ENCODE data around the gene TUBD1. TPM values are rescaled to one million over a fixed set of nuclear protein-coding genes. Genes with fewer than 3 reads are reported as not detected.
"Not testable (repeated sequence)": the region's sequence is repeated elsewhere in the genome, so short reads cannot be mapped to it uniquely, and the experiment has no call there.

Gene TUBD1
- polyA plus RNA-seq, 1 donor (not counting 4 experiments of a cell fraction or from before 2014, with no cell fraction given), result 7.6 TPM

DNA sequence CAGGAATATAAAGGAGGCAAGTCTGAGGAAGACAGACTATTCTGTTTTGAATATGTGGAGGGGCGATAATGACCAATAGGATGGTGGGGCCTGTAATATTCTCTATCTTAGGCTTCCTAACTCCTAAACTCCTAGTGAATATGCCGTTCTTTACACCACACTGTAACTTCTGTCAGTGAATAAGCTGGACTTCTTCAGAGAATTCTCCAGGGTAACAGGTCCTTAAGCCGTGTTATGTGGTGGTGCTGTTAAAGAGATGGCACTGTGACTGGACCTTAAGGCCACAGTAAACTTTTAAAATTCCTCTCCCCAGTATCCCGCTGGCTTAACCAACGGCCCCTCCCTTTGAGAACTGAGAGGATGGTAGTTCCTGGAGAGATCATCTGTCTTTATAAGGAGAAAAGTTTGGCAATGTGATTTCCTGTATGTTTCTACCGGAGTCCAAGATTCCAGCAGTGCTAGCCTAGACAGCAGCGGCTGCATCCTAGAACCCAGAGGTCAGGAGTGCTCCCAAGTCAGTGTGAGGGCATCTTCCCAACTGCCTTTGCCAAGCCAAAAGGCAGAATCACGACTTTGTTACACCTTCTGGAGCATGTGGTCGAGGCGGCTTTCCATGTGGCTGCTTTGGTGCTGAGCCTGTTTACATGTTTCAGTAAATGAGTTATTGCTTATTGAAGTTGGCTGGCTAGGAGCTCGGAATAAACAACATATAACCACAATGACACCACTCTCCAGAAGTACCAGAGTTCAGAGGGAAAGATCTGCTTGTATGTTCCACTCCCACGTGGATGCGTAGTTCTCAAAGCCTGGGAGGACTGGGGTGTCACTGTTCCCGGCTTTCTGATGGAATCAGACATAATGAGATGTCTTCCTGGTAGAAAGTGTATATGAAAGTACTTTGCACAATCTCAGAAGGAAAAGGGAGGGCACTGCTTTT is 41.0 kb downstream of the TUBD1 start:
- Histone ChIP-seq H4K20me1 (ENCODE audit: control insufficient read depth, extremely low read depth, insufficient read depth, low read length) (no peaks in the 10 kb centered on the region), H3K79me2 (ENCODE audit: control insufficient read depth, insufficient read depth, low read length) (no peaks in the 10 kb centered on the region), H2AFZ (ENCODE audit: control insufficient read depth, low read length) (peak overlapping the region; percentile 87), H3K27me3 (ENCODE audit: control insufficient read depth, extremely low read depth, insufficient read depth, low read length) (no peaks in the 10 kb centered on the region), H3K4me3 (ENCODE audit: control insufficient read depth in 2 of 3, extremely low read depth in 1 of 3, insufficient read depth in 2 of 3, low read depth in 1 of 3, low read length in 3 of 3) (no peak overlapping the region), H3K9me1 (ENCODE audit: control insufficient read depth, extremely low read depth, insufficient read depth, low read length) (no peaks in the 10 kb centered on the region), H3K4me1 (ENCODE audit: control insufficient read depth, extremely low read depth, insufficient read depth, low read length) (peaks cover 38% of the 10 kb centered on the region), H3K4me2 (ENCODE audit: control insufficient read depth, extremely low read depth, insufficient read depth, low read depth, low read length) (peak overlapping the region; percentile 33), H3K27ac (ENCODE audit: control insufficient read depth, insufficient read depth, low read length) (peak overlapping the region; percentile 41), H3K9me3 (ENCODE audit: control insufficient read depth, low read depth, low read length) (no peaks in the 10 kb centered on the region), H3K36me3 (ENCODE audit: control insufficient read depth in 2 of 2, extremely low read depth in 1 of 2, insufficient read depth in 2 of 2, low read length in 2 of 2) (no peaks in the 10 kb centered on the region), H3K9ac (ENCODE audit: control insufficient read depth, extremely low read depth, insufficient read depth, low read length) (peak overlapping the region; percentile 43)
- no peak for TF ChIP-seq EZH2 (IDR thresholded peaks at IDR 0.05; ENCODE audit: low read length)
- no peak for TF ChIP-seq CTCF (optimal IDR thresholded peaks at IDR 0.05 in 1 of 3, IDR thresholded peaks at IDR 0.05 in 1 of 3, conservative IDR thresholded peaks at IDR 0.05 in 1 of 3; ENCODE audit: extremely low read depth in 1 of 3, insufficient read depth in 2 of 3, low read length in 3 of 3)
- DNase-seq (ENCODE audit: low read depth, low spot score), result no peak
- FAIRE-seq, result no peak
- dilution Hi-C loops (cut with MboI; ENCODE audit: extremely low pct_ligation_motif_present, low sequenced_read_pairs), result no loop called here

GRCh38 chr17:59850311-59850710 is 42.4 kb downstream of the TUBD1 start:
- DNase-seq (ENCODE audit: low read depth, low spot score); H3K9me1 ChIP-seq (ENCODE audit: control insufficient read depth, extremely low read depth, insufficient read depth, low read length); H3K36me3 ChIP-seq (ENCODE audit: control insufficient read depth in 2 of 2, extremely low read depth in 1 of 2, insufficient read depth in 2 of 2, low read length in 2 of 2); H3K79me2 ChIP-seq (ENCODE audit: control insufficient read depth, insufficient read depth, low read length); H3K9ac ChIP-seq (ENCODE audit: control insufficient read depth, extremely low read depth, insufficient read depth, low read length); H3K27me3 ChIP-seq (ENCODE audit: control insufficient read depth, extremely low read depth, insufficient read depth, low read length); H2AFZ ChIP-seq (ENCODE audit: control insufficient read depth, low read length); H3K4me2 ChIP-seq (ENCODE audit: control insufficient read depth, extremely low read depth, insufficient read depth, low read depth, low read length); H3K9me3 ChIP-seq (ENCODE audit: control insufficient read depth, low read depth, low read length); H3K4me3 ChIP-seq (ENCODE audit: control insufficient read depth in 2 of 3, extremely low read depth in 1 of 3, insufficient read depth in 2 of 3, low read depth in 1 of 3, low read length in 3 of 3); H3K27ac ChIP-seq (ENCODE audit: control insufficient read depth, insufficient read depth, low read length); FAIRE-seq; H4K20me1 ChIP-seq (ENCODE audit: control insufficient read depth, extremely low read depth, insufficient read depth, low read length); dilution Hi-C loops (cut with MboI; ENCODE audit: extremely low pct_ligation_motif_present, low sequenced_read_pairs): not testable (repeated sequence)
- peaks cover 52% of the 10 kb centered on the region for H3K4me1 ChIP-seq (ENCODE audit: control insufficient read depth, extremely low read depth, insufficient read depth, low read length)

Data from keratinocyte (primary cell).